ENCODE measurements around the gene NIPSNAP2. TPM values are rescaled to one million over a fixed set of nuclear protein-coding genes. Genes with fewer than 3 reads are reported as not detected.
A peak's percentile ranks its signal among the peaks of the same experiment; 100 is the strongest.
"Not testable (repeated sequence)": the region's sequence is repeated elsewhere in the genome, so short reads cannot be mapped to it uniquely, and the experiment has no call there.

NIPSNAP2 gene
- total RNA-seq, 2 donors from 2014 or later, result 205 to 370 TPM

GRCh38 chr7:56048245-56048644 lies 83.9 kb downstream of the NIPSNAP2 start:
- DNase-seq (ENCODE audit: low spot score), result no peak
- TF ChIP-seq, protein P1, sequence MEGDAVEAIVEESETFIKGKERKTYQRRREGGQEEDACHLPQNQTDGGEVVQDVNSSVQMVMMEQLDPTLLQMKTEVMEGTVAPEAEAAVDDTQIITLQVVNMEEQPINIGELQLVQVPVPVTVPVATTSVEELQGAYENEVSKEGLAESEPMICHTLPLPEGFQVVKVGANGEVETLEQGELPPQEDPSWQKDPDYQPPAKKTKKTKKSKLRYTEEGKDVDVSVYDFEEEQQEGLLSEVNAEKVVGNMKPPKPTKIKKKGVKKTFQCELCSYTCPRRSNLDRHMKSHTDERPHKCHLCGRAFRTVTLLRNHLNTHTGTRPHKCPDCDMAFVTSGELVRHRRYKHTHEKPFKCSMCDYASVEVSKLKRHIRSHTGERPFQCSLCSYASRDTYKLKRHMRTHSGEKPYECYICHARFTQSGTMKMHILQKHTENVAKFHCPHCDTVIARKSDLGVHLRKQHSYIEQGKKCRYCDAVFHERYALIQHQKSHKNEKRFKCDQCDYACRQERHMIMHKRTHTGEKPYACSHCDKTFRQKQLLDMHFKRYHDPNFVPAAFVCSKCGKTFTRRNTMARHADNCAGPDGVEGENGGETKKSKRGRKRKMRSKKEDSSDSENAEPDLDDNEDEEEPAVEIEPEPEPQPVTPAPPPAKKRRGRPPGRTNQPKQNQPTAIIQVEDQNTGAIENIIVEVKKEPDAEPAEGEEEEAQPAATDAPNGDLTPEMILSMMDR (IDR thresholded peaks at IDR 0.05), result no peak
- H3K27ac ChIP-seq, result no peak overlapping the region

DNA sequence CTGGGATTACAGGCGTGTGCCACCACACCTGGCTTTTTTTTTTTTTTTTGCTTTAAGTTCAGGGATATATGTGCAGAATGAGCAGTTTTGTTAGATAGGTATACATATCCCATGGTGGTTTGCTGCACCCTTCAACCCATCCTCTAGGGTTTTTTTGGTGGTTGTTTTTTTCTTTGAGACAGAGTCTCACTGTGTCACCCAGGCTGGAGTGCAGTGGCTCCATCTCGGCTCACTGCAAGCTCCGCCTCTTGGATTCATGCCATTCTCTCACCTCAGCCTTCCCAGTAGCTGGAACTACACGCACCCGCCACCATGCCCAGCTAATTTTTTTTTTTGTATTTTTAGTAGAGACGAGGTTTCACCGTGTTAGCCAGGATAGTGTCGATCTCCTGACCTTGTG lies 84.4 kb downstream of the NIPSNAP2 start:
- H3K27me3 ChIP-seq; H3K9me3 ChIP-seq; DNase-seq (ENCODE audit: low spot score); H3K4me3 ChIP-seq; H3K36me3 ChIP-seq: not testable (repeated sequence)
- Histone ChIP-seq H3K4me1 (peaks cover 0 to 44% of the 10 kb centered on the region in 2 donors), H3K27ac (peak overlapping the region in 1 of 2 donors; percentile 21)

More at GRCh38 chr7:56048245-56048644, 83.9 kb downstream of the NIPSNAP2 start:
- Histone ChIP-seq H3K36me3 (peaks cover under 1% of the 10 kb centered on the region), H3K27me3 (no peaks in the 10 kb centered on the region), H3K4me1 (peaks cover 0 to 42% of the 10 kb centered on the region in 2 donors), H3K4me3 (no peak overlapping the region), H3K9me3 (no peaks in the 10 kb centered on the region)

Other genes starting within 250 kb of the NIPSNAP2 start
- not detected for gene SEPTIN14, start 101.8 kb upstream of the NIPSNAP2 start, total RNA-seq
- gene ZNF713, start 77.1 kb upstream of the NIPSNAP2 start, total RNA-seq, result 1 to 10 TPM; 2.5 to 2.6 TPM
- 10 to 100 TPM; 14.1 to 15.9 TPM for gene MRPS17, start 12.7 kb upstream of the NIPSNAP2 start, total RNA-seq
- gene PSPH, start 86.9 kb downstream of the NIPSNAP2 start, total RNA-seq, result 10 to 100 TPM in 1 of 2 donors, 1 to 10 TPM in 1; 8.0 to 11.6 TPM
- 10 to 100 TPM; 39.3 to 68.1 TPM for gene CCT6A, start 87.2 kb downstream of the NIPSNAP2 start, total RNA-seq
- 10 to 100 TPM; 31.7 to 54.9 TPM for gene SUMF2, start 99.7 kb downstream of the NIPSNAP2 start, total RNA-seq
- 10 to 100 TPM; 11.7 to 27.3 TPM for gene PHKG1, start 128.4 kb downstream of the NIPSNAP2 start, total RNA-seq
- 100 to 1,000 TPM; 439 to 485 TPM for gene CHCHD2, start 141.9 kb downstream of the NIPSNAP2 start, total RNA-seq
- gene NUPR2, start 151.8 kb downstream of the NIPSNAP2 start, total RNA-seq, result not detected